ENCODE measurements around the gene GPR18.
A peak's percentile ranks its signal among the peaks of the same experiment; 100 is the strongest.

The GPR18 gene

DNA sequence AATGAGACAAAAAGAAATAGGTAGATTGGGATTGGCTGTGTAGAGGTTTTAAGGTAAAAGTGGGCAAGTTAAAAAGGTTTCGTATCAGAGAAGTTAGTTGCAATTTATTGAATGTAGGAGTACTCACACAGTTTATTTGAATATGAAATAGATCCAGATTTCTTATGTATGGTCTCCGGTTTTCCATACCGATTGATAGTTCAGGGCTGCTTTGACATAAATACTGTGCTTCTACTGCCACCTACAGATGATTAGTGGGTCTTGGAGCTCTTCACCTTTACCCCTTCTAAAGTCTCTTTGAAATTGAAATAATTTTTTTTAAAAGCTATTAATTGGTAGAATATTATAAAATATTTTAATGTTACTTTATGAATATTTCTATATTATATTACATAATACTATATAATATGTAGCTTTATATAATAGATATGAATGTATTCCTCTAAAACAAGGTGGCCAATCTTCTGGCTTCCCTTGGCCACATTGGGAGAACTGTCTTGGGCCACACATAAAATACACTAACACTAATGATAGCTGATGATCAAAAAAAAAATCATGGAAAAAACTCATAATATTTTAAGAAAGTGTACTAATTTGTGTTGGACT lies 7.7 kb upstream of the GPR18 start:
- TF ChIP-seq EZH2phosphoT487 (conservative IDR thresholded peaks at IDR 0.05; ENCODE audit: low read length) = no peak
- TF ChIP-seq, protein P1, sequence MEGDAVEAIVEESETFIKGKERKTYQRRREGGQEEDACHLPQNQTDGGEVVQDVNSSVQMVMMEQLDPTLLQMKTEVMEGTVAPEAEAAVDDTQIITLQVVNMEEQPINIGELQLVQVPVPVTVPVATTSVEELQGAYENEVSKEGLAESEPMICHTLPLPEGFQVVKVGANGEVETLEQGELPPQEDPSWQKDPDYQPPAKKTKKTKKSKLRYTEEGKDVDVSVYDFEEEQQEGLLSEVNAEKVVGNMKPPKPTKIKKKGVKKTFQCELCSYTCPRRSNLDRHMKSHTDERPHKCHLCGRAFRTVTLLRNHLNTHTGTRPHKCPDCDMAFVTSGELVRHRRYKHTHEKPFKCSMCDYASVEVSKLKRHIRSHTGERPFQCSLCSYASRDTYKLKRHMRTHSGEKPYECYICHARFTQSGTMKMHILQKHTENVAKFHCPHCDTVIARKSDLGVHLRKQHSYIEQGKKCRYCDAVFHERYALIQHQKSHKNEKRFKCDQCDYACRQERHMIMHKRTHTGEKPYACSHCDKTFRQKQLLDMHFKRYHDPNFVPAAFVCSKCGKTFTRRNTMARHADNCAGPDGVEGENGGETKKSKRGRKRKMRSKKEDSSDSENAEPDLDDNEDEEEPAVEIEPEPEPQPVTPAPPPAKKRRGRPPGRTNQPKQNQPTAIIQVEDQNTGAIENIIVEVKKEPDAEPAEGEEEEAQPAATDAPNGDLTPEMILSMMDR (IDR thresholded peaks at IDR 0.05; ENCODE audit: insufficient read depth, low read length, poor library complexity, severe bottlenecking) = peak; percentile 42
- Histone ChIP-seq H3K27me3 (ENCODE audit: low read length) (no peaks in the 10 kb centered on the region), H3F3A (ENCODE audit: insufficient read depth) (peaks cover 10% of the 10 kb centered on the region), H3K4me3 (ENCODE audit: insufficient read depth, low read length, poor library complexity, severe bottlenecking) (no peak overlapping the region), H4K20me1 (ENCODE audit: low read depth, low read length) (0 out of 2 replicates have a peak, but pooled peaks cover 3% of the 10 kb centered on the region), H3K79me2 (ENCODE audit: insufficient read depth, low read length) (no peaks in the 10 kb centered on the region), H2AFZ (ENCODE audit: low read depth, low read length, severe bottlenecking) (no peak overlapping the region), H3K36me3 (ENCODE audit: low read length) (no peaks in the 10 kb centered on the region), H3K27ac (ENCODE audit: low read depth, low read length) (no peak overlapping the region), H3K4me2 (ENCODE audit: low read depth, low read length, poor library complexity, severe bottlenecking) (no peak overlapping the region), H3K9me2 (replicated peaks; ENCODE audit: insufficient read depth, low read length) (no peaks in the 10 kb centered on the region), H3K9ac (ENCODE audit: low read length) (no peak overlapping the region), H3K9me3 (ENCODE audit: insufficient read depth, low read length) (no peaks in the 10 kb centered on the region)

DNA sequence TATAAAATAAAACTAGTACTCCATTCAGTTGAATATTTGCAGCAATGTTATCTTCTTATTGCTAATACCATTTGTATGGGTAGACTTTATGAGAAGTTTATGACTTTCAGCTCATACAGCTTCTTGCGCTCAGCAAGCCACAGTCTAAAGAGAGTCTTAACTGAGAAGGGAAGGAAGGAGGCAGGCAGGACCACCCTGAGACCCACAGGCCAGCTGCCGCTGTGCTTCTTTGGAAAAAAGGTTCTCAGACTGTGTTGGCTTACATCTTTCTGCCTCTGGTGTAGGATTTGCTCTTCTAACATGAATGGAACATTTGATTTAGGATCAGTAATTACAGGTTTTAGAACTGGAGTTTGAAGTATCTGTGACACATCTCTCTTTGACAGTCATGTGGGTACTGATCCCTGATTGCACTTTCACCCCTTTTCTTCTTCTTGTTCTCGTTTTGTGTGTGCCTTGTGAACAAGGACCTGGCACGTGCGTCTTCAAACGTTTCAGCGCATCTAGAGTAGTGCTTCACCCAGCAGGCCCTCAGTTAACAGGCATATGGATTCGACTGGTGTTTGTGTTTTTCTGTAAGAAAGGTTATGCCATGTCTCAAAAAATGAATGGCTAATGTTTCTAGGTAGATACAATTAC lies 7.1 kb upstream of the GPR18 start:
- Histone ChIP-seq H3K27ac (ENCODE audit: low read depth, low read length) (no peak overlapping the region), H3K27me3 (ENCODE audit: low read length) (no peaks in the 10 kb centered on the region), H3K4me2 (ENCODE audit: low read depth, low read length, poor library complexity, severe bottlenecking) (no peak overlapping the region), H2AFZ (ENCODE audit: low read depth, low read length, severe bottlenecking) (no peak overlapping the region), H3K79me2 (ENCODE audit: insufficient read depth, low read length) (no peaks in the 10 kb centered on the region), H3K4me3 (ENCODE audit: insufficient read depth, low read length, poor library complexity, severe bottlenecking) (no peak overlapping the region), H3K9ac (ENCODE audit: low read length) (no peak overlapping the region), H3F3A (ENCODE audit: insufficient read depth) (peaks cover 10% of the 10 kb centered on the region), H3K9me3 (ENCODE audit: insufficient read depth, low read length) (no peaks in the 10 kb centered on the region), H3K9me2 (replicated peaks; ENCODE audit: insufficient read depth, low read length) (no peaks in the 10 kb centered on the region), H4K20me1 (ENCODE audit: low read depth, low read length) (0 out of 2 replicates have a peak, but pooled peaks cover 3% of the 10 kb centered on the region), H3K36me3 (ENCODE audit: low read length) (no peaks in the 10 kb centered on the region)
- no peak for TF ChIP-seq EZH2phosphoT487 (conservative IDR thresholded peaks at IDR 0.05; ENCODE audit: low read length)
- TF ChIP-seq, protein P1 (IDR thresholded peaks at IDR 0.05; ENCODE audit: insufficient read depth, low read length, poor library complexity, severe bottlenecking) = no peak

DNA sequence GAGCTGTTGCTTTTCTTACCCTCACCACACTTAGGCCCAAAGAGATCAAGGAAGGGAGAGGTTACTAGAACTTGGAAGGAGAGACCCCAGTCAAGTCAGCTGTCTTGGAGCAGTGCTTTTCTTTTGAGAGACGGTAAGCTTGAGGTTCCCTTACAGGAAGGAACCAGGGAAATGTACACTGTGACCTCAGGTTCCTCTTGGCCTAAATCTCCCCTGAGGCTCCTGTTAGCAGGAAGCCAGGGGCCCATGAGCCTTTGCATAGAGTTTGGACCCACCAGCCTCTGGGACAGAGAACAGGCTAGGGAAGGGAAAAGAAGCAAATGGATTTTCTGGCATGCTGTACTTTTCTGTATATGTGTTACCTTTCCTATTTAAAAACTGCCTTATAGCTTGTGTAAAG lies 5.9 kb upstream of the GPR18 start:
- TF ChIP-seq, protein P1 (IDR thresholded peaks at IDR 0.05; ENCODE audit: insufficient read depth, low read length, poor library complexity, severe bottlenecking) = no peak
- no peak for TF ChIP-seq EZH2phosphoT487 (conservative IDR thresholded peaks at IDR 0.05; ENCODE audit: low read length)
- Histone ChIP-seq H2AFZ (ENCODE audit: low read depth, low read length, severe bottlenecking) (no peak overlapping the region), H3K4me2 (ENCODE audit: low read depth, low read length, poor library complexity, severe bottlenecking) (no peak overlapping the region), H3K9ac (ENCODE audit: low read length) (no peak overlapping the region), H3K9me3 (ENCODE audit: insufficient read depth, low read length) (no peaks in the 10 kb centered on the region), H3K27ac (ENCODE audit: low read depth, low read length) (no peak overlapping the region), H3F3A (ENCODE audit: insufficient read depth) (peaks cover 15% of the 10 kb centered on the region), H3K4me3 (ENCODE audit: insufficient read depth, low read length, poor library complexity, severe bottlenecking) (no peak overlapping the region), H3K36me3 (ENCODE audit: low read length) (0 out of 2 replicates have a peak, but pooled peaks cover 4% of the 10 kb centered on the region), H4K20me1 (ENCODE audit: low read depth, low read length) (0 out of 2 replicates have a peak, but pooled peaks cover 3% of the 10 kb centered on the region), H3K27me3 (ENCODE audit: low read length) (no peaks in the 10 kb centered on the region), H3K79me2 (ENCODE audit: insufficient read depth, low read length) (no peaks in the 10 kb centered on the region), H3K9me2 (replicated peaks; ENCODE audit: insufficient read depth, low read length) (no peaks in the 10 kb centered on the region)
